Endothelial cell of umbilical vein (primary cell): ENCODE data around the gene STKLD1.

ENCODE experiments used
- CTCF ChIP-seq, 2 donors: IDR thresholded peaks; 1 replicate in 1 of 2; 2 replicates in 1 of 2; pipeline ENCODE4 v1.5.1; 2011; ENCODE audit warnings: low read length in 2 of 2, mild to moderate bottlenecking in 2 of 2, moderate library complexity in 2 of 2, control low read depth in 1 of 2, inconsistent platforms in 1 of 2, low read depth in 1 of 2; ENCODE audit not compliant: insufficient read depth in 1 of 2; ENCODE audit errors: extremely low read depth in 1 of 2
- EZH2 ChIP-seq: IDR thresholded peaks from 2 replicates; pipeline ENCODE4 v1.6.1; 2012; ENCODE audit warnings: borderline replicate concordance, low read depth, mild to moderate bottlenecking, moderate library complexity, low read length, inconsistent platforms; ENCODE audit not compliant: severe bottlenecking
- POLR2A ChIP-seq: IDR thresholded peaks from 2 replicates; pipeline ENCODE4 v1.6.1; 2012; ENCODE audit warnings: low read depth, mild to moderate bottlenecking, control low read depth, low read length
- POLR2AphosphoS5 ChIP-seq: IDR thresholded peaks from 2 replicates; pipeline ENCODE4 v1.6.1; 2012; ENCODE audit warnings: low read depth, mild to moderate bottlenecking, control low read depth, low read length, moderate library complexity; ENCODE audit not compliant: insufficient read depth
- TF ChIP-seq, protein P1 (sequence below): IDR thresholded peaks from 2 replicates; pipeline ENCODE4 v1.6.1; 2011; ENCODE audit not compliant: insufficient read depth, insufficient read length

GRCh38 chr9:133421615-133422542 is 45.7 kb downstream of the STKLD1 start, which contains the start of gene ADAMTS13:
- no peak for TF ChIP-seq CTCF (IDR thresholded peaks at IDR 0.05; ENCODE audit: extremely low read depth in 1 of 2, insufficient read depth in 1 of 2, low read depth in 1 of 2, low read length in 2 of 2)
- TF ChIP-seq EZH2: no peak
- no peak for TF ChIP-seq POLR2AphosphoS5
- TF ChIP-seq, protein P1, sequence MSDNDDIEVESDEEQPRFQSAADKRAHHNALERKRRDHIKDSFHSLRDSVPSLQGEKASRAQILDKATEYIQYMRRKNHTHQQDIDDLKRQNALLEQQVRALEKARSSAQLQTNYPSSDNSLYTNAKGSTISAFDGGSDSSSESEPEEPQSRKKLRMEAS: no peak
- TF ChIP-seq POLR2A: no peak
